SH-SY5Y (cell line): ENCODE measurements around the gene DMBT1.

Experiments used
- GATA2 ChIP-seq: IDR thresholded peaks from 2 replicates; pipeline ENCODE4 v1.6.1; 2011; ENCODE audit warnings: mild to moderate bottlenecking, low read depth, low read length
- GATA3 ChIP-seq: IDR thresholded peaks from 2 replicates; pipeline ENCODE4 v1.6.1; 2011; ENCODE audit warnings: low read depth, mild to moderate bottlenecking, low read length, moderate library complexity

DNA sequence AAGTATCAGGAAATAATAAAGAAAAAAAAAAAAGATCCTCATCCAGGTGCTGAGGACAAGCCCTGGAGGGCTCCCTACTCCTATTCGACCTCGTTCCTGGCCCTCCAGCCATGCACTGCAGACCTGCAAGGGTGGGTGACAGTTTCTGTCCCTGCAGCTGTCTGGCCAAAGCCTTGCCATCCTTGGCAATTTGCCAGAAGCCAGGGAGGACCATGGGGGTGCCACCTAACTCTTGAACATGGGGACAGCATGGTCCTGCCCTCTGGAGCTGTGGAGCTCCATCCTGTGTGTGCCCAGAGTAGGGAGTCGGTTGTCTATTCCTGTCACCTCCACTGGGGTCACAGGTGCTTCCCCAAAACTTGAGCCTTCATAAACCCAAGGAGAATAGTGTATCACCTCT is 27.8 kb downstream of the DMBT1 start:
- no peak for TF ChIP-seq GATA2
- TF ChIP-seq GATA3: no peak
